HEK293T (cell line): Measurements from ENCODE around the gene RUVBL1.
"Not testable (repeated sequence)": the region's sequence is repeated elsewhere in the genome, so short reads cannot be mapped to it uniquely, and the experiment has no call there.

ENCODE experiments used
- CTCF ChIA-PET: fragments of 350-600 bp; formaldehyde crosslinking; extraction: SDS; loops from one replicate; lab custom pipeline; 2021; ENCODE audit warnings: antibody characterized with exemption, inconsistent platforms; lab: Yijun Ruan, JAX
- POLR2A ChIA-PET: fragments of 350-600 bp; formaldehyde crosslinking; extraction: SDS; loops from one replicate; lab custom pipeline; 2020; ENCODE audit warnings: antibody characterized with exemption, inconsistent platforms; lab: Yijun Ruan, JAX
- DNase-seq: peaks from one replicate; pipeline ENCODE4 v3.0.0; 2012; ENCODE audit warnings: mixed read lengths; ENCODE audit errors: extremely low spot score
- ARNT ChIP-seq: fragments of 450-650 bp; IDR thresholded peaks from 2 replicates; pipeline ENCODE4 v1.6.1; 2017; ENCODE audit warnings: mild to moderate bottlenecking
- BHLHE40 ChIP-seq: fragments of 450-650 bp; IDR thresholded peaks from 2 replicates; pipeline ENCODE4 v1.6.1; 2016; ENCODE audit warnings: mild to moderate bottlenecking, moderate library complexity, borderline replicate concordance
- CTBP1 ChIP-seq: fragments of 450-650 bp; IDR thresholded peaks from 2 replicates; pipeline ENCODE4 v1.6.1; 2016; ENCODE audit warnings: borderline replicate concordance
- ELF4 ChIP-seq: fragments of 450-650 bp; IDR thresholded peaks from 2 replicates; pipeline ENCODE4 v1.6.1; 2017; ENCODE audit warnings: antibody characterized with exemption
- FOXA1 ChIP-seq: fragments of 450-650 bp; IDR thresholded peaks from 2 replicates; pipeline ENCODE4 v1.6.1; 2016; ENCODE audit warnings: mild to moderate bottlenecking
- FOXK2 ChIP-seq: fragments of 450-650 bp; IDR thresholded peaks from 2 replicates; pipeline ENCODE4 v1.6.1; 2016; ENCODE audit warnings: mild to moderate bottlenecking
- FOXM1 ChIP-seq: fragments of 450-650 bp; IDR thresholded peaks from 2 replicates; pipeline ENCODE4 v1.6.1; 2017; ENCODE audit warnings: mild to moderate bottlenecking, borderline replicate concordance
- HDGF ChIP-seq: fragments of 450-650 bp; IDR thresholded peaks from 2 replicates; pipeline ENCODE4 v1.6.1; 2017; ENCODE audit warnings: antibody characterized with exemption, borderline replicate concordance
- L3MBTL2 ChIP-seq: fragments of 450-650 bp; conservative IDR thresholded peaks from 2 replicates; pipeline ENCODE4 v1.6.1; 2016; ENCODE audit warnings: mild to moderate bottlenecking
- LEF1 ChIP-seq: fragments of 450-650 bp; IDR thresholded peaks from 2 replicates; pipeline ENCODE4 v1.6.1; 2017; ENCODE audit warnings: mild to moderate bottlenecking, borderline replicate concordance
- NFRKB ChIP-seq: fragments of 450-650 bp; IDR thresholded peaks from 2 replicates; pipeline ENCODE4 v1.6.1; 2016; ENCODE audit warnings: mild to moderate bottlenecking, moderate library complexity
- SP1 ChIP-seq: fragments of 450-650 bp; IDR thresholded peaks from 2 replicates; pipeline ENCODE4 v1.6.1; 2017
- SUZ12 ChIP-seq: fragments of 450-650 bp; IDR thresholded peaks from 2 replicates; pipeline ENCODE4 v1.6.1; 2016; ENCODE audit warnings: mild to moderate bottlenecking
- TARDBP ChIP-seq: fragments of 450-650 bp; IDR thresholded peaks from 2 replicates; pipeline ENCODE4 v1.6.1; 2016
- ZNF384 ChIP-seq: fragments of 450-650 bp; IDR thresholded peaks from 2 replicates; pipeline ENCODE4 v1.6.1; 2016
- TF ChIP-seq, protein P1 (sequence below): fragments of 450-650 bp; IDR thresholded peaks from 2 replicates; pipeline ENCODE4 v1.6.1; 2016

The RUVBL1 gene

DNA sequence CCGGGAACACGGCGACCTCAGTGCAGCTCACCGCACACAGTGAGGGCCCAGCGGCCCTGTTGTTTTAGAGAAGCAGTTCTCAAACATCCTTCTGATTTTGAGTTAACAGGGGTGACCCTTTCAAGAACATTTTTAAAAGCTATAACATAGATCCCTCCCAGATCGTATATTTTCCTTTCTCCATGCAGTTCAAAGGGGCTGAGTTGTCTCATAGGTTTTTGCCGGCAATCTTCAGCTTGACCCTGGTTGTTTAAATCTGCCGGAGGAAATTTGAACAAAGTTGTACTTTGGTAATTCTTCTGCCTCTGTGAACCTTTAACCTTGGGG is 44.0 kb upstream of the RUVBL1 start:
- CTCF ChIA-PET, result interaction anchor here (0.6 kb wide), 1 partner anchor 59 kb away, joined by 4 read pairs; no protein-coding TSS in a partner anchor
- TF ChIP-seq NFRKB, result no peak
- TF ChIP-seq HDGF, result no peak
- TF ChIP-seq ARNT, result no peak
- TF ChIP-seq L3MBTL2, result no peak
- TF ChIP-seq TARDBP, result no peak
- no peak for TF ChIP-seq FOXA1
- no peak for TF ChIP-seq ELF4
- TF ChIP-seq CTBP1, result no peak
- POLR2A ChIA-PET, result interaction anchor here (1.0 to 1.2 kb wide), 2 partner anchors 14 to 44 kb away, joined by 3 to 4 read pairs; partner anchors contain the start of gene RUVBL1
- DNase-seq, result no peak

DNA sequence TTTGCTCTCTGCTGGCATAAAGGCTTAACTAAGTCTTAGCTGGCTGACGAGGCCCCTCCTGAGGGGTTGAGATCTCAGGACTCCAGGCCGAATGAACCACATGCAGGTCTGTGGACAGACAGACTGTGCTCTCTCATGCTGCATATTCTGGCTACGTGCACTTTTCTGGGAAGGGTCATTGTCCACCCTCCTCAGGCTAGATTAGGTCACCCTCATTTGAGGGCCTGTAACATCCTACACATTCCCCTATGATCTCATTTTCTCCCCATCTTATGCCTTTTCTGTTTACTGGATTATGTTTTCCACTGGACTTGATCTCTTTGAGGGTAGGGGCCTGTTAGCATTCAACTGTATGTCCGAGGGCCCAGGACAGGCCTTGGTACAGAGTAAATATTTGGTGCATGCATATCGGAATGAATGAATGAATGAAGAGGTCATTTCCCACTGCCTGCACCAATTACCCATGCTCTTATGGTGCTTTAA is 43.4 kb upstream of the RUVBL1 start:
- no peak for DNase-seq
- ChIA-PET CTCF (interaction anchor here (0.6 kb wide), 1 partner anchor 60 kb away, joined by 4 read pairs; no protein-coding TSS in a partner anchor), POLR2A (interaction anchor here (1.0 to 1.2 kb wide), 2 partner anchors 13 to 43 kb away, joined by 3 to 4 read pairs; partner anchors contain the start of gene RUVBL1)
- TF ChIP-seq TARDBP (no peak), FOXM1 (no peak), SP1 (no peak), L3MBTL2 (no peak), FOXA1 (no peak), ZNF384 (no peak), LEF1 (no peak), ARNT (no peak), CTBP1 (no peak), ELF4 (no peak), NFRKB (no peak), HDGF (no peak), SUZ12 (no peak), FOXK2 (no peak), BHLHE40 (no peak)
- TF ChIP-seq, protein P1, sequence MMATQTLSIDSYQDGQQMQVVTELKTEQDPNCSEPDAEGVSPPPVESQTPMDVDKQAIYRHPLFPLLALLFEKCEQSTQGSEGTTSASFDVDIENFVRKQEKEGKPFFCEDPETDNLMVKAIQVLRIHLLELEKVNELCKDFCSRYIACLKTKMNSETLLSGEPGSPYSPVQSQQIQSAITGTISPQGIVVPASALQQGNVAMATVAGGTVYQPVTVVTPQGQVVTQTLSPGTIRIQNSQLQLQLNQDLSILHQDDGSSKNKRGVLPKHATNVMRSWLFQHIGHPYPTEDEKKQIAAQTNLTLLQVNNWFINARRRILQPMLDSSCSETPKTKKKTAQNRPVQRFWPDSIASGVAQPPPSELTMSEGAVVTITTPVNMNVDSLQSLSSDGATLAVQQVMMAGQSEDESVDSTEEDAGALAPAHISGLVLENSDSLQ, result no peak

DNA sequence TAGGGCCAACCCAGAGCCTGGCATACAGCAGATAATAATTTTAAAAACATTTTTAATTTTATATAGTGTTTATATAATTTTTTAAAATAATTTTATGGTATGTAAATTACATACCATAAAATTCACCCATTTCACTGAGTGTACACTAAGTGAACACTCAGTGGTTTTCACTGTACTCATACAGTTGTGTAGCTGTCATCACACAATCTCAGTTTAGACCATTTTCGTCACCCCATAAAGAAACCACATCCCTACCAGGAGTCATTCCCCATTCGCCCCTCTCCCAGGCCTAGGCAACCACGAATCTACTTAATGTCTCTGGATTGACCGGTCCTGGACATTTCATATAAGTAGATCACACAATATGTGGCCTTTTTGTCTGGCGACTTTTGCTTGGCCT is 39.8 kb upstream of the RUVBL1 start:
- CTCF ChIA-PET, result no interaction called here
- no peak for DNase-seq
- TF ChIP-seq HDGF (no peak), SP1 (no peak), FOXK2 (no peak), NFRKB (no peak), LEF1 (no peak)
- TF ChIP-seq, protein P1, result no peak
- POLR2A ChIA-PET, result interaction anchor here (2.0 kb wide), 1 partner anchor 11 kb away, joined by 5 read pairs; no protein-coding TSS in a partner anchor

DNA sequence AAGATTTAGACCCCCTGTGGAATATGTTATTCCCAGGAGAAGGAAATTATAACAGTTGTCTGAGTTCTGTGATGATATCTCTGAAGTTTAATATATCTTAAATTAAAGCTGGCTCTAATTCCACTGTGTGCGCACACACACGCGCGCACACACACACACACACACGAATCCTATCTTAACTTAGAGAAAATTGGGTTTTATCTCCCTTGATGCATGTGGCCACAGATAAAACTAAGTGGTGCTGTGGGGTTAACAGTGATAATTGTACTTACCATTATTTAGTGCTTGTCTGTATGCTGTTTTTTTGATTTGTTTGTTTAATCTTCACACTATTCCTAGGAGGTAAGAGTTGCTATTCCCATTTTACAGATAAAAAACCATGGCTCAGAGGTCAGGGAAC is 37.0 kb upstream of the RUVBL1 start:
- TF ChIP-seq SP1, result no peak
- TF ChIP-seq CTBP1, result no peak
- TF ChIP-seq BHLHE40, result no peak
- TF ChIP-seq L3MBTL2, result no peak
- no peak for TF ChIP-seq ZNF384
- no peak for TF ChIP-seq LEF1
- no peak for TF ChIP-seq FOXK2
- POLR2A ChIA-PET, result no interaction called here
- no peak for DNase-seq
- CTCF ChIA-PET, result no interaction called here

DNA sequence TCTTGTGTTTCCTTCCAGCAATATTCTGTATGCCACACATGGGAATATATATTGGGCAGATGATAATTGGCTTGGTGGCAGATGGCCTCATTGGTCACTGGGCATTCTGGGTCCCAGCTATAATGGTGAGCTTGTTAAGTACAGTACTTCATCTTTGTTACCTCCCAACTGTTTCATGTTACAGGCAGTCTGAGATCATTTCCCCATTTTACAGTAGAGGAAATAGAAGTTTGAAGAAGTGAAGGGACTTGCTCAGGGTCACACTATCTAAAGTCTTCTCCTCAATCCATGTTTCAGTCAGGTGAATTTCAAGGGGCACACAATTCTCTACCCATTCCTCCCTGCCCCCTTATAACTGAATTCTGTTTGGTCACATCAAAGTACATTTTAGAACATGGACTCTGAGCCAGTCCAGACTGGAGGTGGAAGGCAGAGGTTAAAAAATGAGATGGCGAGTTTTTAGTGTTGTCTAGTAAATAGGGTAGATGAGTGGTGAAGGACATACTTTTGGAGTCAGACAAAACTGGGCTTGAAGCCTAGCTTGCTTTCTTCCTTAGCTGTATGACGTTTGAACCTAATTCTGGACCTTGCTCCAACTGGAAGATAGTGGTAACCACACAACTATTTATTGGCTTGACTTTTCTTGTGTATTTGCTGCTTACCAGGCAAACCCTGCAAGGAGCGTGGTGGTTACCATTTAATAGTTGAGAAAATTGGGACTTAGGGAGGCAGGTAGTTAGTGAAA is 32.2 kb upstream of the RUVBL1 start:
- TF ChIP-seq SUZ12, result no peak
- no peak for TF ChIP-seq ARNT
- no peak for TF ChIP-seq FOXA1
- no peak for TF ChIP-seq CTBP1
- no peak for TF ChIP-seq L3MBTL2
- TF ChIP-seq ZNF384, result no peak
- no peak for TF ChIP-seq FOXK2
- no peak for TF ChIP-seq NFRKB
- no peak for TF ChIP-seq SP1
- TF ChIP-seq FOXM1, result no peak
- no peak for TF ChIP-seq LEF1
- TF ChIP-seq HDGF, result no peak
- no peak for TF ChIP-seq TARDBP
- no peak for TF ChIP-seq BHLHE40
- TF ChIP-seq, protein P1, result no peak
- TF ChIP-seq ELF4, result no peak
- POLR2A ChIA-PET, result interaction anchor here (1.2 kb wide), 1 partner anchor 33 kb away, joined by 3 read pairs; no protein-coding TSS in a partner anchor
- CTCF ChIA-PET, result no interaction called here
- DNase-seq, result no peak

DNA sequence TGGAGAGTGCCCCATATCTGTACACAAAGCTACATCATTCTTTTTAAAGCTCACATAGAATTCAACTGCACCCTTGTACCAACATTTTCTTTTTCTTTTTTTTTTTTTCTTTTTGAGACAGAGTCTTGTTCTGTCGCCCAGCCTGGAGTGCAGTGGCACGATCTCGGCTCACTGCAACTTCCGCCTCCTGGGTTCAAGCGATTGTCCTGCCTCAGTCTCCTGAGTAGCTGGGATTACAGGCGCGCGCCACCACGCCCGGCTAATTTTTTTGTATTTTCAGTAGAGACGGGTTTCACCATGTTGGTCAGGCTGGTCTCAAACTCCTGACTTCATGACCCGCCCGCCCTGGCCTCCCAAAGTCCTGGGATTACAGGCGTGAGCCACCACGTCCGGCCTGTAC is 30.7 kb upstream of the RUVBL1 start:
- not testable (repeated sequence) for DNase-seq
- POLR2A ChIA-PET, result interaction anchor here (0.6 to 0.9 kb wide), 2 partner anchors 13 to 31 kb away, joined by 3 to 7 read pairs; partner anchors contain the start of gene RUVBL1
- CTCF ChIA-PET, result interaction anchor here (0.6 kb wide), 1 partner anchor 310 kb away, joined by 5 read pairs; no protein-coding TSS in a partner anchor
